Duodenal mucosa (tissue), 2 donors: ENCODE data around the gene HNRNPA0.

Experiments
- H3K27ac ChIP-seq: one replicate; pipeline ENCODE4 v1.7.0; 2013; ENCODE audit warnings: low read depth, low read length
- H3K27me3 ChIP-seq, 2 donors: one replicate each; pipeline ENCODE4 v1.7.0; 2013; ENCODE audit warnings: low read length in 2 of 2, control low read depth in 1 of 2; ENCODE audit not compliant: insufficient read depth in 2 of 2, control insufficient read depth in 1 of 2
- H3K36me3 ChIP-seq, 2 donors: one replicate each; pipeline ENCODE4 v1.7.0; 2013; ENCODE audit warnings: low read length in 2 of 2, control low read depth in 1 of 2; ENCODE audit not compliant: insufficient read depth in 2 of 2, control insufficient read depth in 1 of 2
- H3K4me1 ChIP-seq, 2 donors: one replicate each; pipeline ENCODE4 v1.7.0; 2013; ENCODE audit warnings: low read length in 2 of 2, control low read depth in 1 of 2; ENCODE audit not compliant: insufficient read depth in 2 of 2, control insufficient read depth in 1 of 2
- H3K4me3 ChIP-seq, 2 donors: one replicate each; pipeline ENCODE4 v1.7.0; 2013; ENCODE audit warnings: low read length in 2 of 2, low read depth in 1 of 2
- H3K9ac ChIP-seq, 2 donors: one replicate each; pipeline ENCODE4 v1.7.0; 2013; ENCODE audit warnings: low read length in 2 of 2, low read depth in 1 of 2
- H3K9me3 ChIP-seq, 2 donors: one replicate each; pipeline ENCODE4 v1.7.0; 2013; ENCODE audit warnings: low read length in 2 of 2, control low read depth in 1 of 2; ENCODE audit not compliant: control insufficient read depth in 1 of 2

The HNRNPA0 gene

DNA sequence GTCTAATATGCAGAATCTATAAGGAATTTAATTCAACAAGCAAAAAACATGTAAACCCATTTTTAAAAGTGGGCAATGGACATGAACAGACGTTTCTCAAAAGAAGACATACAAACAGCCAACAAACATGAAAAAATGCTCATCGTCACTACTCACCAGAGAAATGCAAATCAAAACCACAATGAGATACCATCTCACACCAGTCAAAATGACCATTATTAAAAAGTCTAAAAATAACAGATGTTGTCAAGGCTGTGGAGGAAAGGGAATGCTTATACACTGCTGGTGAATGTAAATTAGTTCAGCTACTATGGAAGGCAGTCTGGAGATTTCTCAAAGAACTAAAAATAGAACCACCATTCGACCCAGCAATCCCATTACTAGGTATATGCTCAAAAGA is 15.2 kb downstream of the HNRNPA0 start:
- no peaks in the 10 kb centered on the region for H3K36me3 ChIP-seq
- peaks cover 23 to 28% of the 10 kb centered on the region in 2 donors for H3K4me1 ChIP-seq
- no peak overlapping the region for H3K9ac ChIP-seq
- H3K9me3 ChIP-seq = no peaks in the 10 kb centered on the region
- no peak overlapping the region for H3K4me3 ChIP-seq
- H3K27me3 ChIP-seq = no peaks in the 10 kb centered on the region
- no peak overlapping the region for H3K27ac ChIP-seq

DNA sequence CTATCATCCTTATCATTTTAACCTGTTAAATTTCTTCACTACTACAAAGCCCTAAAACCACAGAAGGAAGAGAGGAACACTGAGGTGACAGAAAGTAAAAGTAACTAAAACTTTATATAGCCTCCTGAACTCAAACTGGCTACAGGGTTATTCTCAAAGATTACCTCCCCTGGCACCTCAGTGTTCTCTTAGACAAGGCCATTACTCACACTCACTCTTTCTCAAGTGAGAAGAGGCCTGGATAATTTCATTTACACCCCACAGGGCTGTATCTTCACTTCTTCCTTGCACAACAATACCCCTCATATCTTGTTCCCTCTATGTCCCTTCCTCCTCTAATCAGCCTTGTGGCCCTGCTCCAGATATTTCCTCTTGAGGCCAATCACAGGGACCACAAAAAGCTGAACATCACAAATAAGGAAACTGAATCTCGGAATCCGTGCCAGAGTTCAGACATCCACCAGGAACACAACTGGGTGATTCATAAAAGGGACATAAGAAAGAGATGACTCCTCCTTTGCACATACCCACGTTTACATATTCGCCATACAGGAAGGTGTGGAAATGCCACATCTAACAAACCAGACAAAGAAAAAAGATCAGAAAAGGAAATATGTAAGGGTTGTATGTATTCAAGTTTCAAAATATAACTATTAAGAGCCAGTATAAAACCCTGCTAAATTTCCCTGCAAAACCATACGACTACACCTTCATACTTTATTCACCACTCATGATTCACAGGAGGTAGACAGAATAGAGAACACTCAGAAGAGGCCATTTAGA is 16.6 kb downstream of the HNRNPA0 start:
- Histone ChIP-seq H3K4me3 (no peak overlapping the region), H3K27me3 (no peaks in the 10 kb centered on the region), H3K4me1 (peaks cover 23 to 28% of the 10 kb centered on the region in 2 donors), H3K9me3 (no peaks in the 10 kb centered on the region), H3K27ac (no peak overlapping the region), H3K36me3 (no peaks in the 10 kb centered on the region), H3K9ac (no peak overlapping the region)

DNA sequence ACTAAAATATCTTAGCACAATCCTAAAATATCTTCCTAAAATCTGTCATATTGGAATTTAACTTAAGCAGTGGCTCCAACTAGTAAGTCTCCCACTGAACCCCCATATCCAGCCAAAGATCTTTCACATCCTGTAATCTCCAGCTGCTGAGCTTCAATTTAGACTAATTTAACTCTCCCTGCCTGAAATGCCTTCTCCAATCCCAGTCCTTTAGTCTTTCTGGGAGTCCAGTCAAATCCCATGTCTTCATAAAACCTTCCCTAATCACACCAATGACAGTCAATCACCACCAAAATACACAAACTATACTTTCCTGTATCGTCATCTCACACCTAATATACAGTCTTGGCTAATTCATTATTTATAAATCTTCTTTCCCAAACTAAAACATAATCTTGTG is 17.7 kb downstream of the HNRNPA0 start:
- peak overlapping the region in 1 of 2 donors; percentile 71 for H3K4me3 ChIP-seq

DNA sequence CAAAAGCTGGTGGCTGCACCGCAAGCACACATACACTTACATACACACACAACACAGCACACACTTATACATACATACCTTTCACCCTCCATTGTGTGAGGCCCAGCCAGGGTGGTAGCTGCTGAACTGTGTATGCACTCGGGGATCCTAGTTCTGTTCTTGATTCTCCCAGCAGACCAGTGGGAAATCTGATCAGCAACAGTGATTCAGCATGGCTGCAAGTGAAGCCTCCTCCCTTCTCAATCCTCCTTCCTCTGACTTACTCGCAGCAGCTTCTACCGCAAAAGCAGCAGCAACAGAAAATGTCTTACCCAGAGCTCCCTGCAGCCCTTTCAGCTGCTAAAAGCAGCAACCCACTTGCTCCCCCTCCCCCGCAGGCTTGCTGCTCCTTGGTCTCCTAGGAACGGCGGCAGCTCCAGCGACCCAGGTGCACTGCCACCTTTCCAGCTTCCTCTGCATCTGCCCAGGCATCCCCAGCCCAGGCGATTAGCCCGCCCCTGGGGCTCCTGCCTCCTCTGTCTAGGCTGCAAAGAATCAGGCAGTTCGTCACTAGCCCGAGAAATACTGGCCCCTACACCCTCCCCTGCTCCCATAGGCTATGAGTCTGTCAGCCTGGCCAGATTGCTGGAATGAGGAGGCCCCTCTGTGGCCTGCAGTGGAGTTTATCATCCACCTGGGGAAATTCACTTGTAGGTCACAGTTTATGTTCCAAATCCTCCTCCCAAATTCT is 18.4 kb downstream of the HNRNPA0 start, which contains the start of gene KLHL3:
TSS of gene KLHL3 (minus strand) at position 535 of the 730 bp plus-strand sequence. CDS start at position 92, 443 bp downstream.
- H3K9ac ChIP-seq = peak within 1 kb of the TSS; percentile 48 to 67
- H3K36me3 ChIP-seq = no peaks in the 10 kb centered on the region
- H3K27me3 ChIP-seq = no peaks in the 10 kb centered on the region
- H3K9me3 ChIP-seq = no peaks in the 10 kb centered on the region
- peak within 1 kb of the TSS; percentile 71 to 86 for H3K4me3 ChIP-seq
- peaks cover 23 to 28% of the 10 kb centered on the region in 2 donors for H3K4me1 ChIP-seq
- no peak within 1 kb of the TSS for H3K27ac ChIP-seq

More for the DNA sequence above, 17.7 kb downstream of the HNRNPA0 start:
- no peak overlapping the region for H3K9ac ChIP-seq
- H3K27ac ChIP-seq = no peak overlapping the region
- H3K4me1 ChIP-seq = peaks cover 23 to 28% of the 10 kb centered on the region in 2 donors
- H3K27me3 ChIP-seq = no peaks in the 10 kb centered on the region
- no peaks in the 10 kb centered on the region for H3K9me3 ChIP-seq
- no peaks in the 10 kb centered on the region for H3K36me3 ChIP-seq

DNA sequence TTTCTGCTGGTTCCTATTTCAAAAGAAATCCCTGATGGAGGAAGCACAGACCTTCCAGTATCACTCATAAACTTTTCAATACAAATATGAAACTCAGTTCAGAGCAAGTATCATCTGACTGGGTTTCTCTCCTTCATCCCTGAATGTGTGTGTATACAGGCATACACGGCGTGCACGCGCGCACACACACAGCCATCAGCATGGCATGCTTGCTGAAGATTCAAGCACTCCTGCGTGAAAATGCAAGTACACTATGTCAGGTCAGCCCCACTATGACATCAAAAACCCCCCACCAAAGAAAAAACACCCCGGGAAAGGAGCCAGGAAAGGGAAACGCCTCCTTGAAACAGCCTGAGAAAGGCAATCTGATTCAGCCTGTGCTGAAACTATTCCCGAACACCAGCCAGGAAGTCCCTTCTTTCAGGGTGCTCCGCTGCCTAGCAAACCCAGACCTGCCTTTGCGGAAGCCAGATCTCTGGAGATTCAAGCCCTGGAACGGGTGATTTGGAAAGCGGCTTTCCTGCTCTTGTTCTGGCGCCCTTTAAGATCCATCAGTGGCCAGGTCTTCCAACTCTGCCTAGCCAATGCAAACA is 19.1 kb downstream of the HNRNPA0 start:
- peak overlapping the region; percentile 48 to 67 for H3K9ac ChIP-seq
- H3K4me3 ChIP-seq = peak overlapping the region; percentile 71 to 86
- no peak overlapping the region for H3K27ac ChIP-seq
- H3K4me1 ChIP-seq = peaks cover 23 to 28% of the 10 kb centered on the region in 2 donors
- H3K36me3 ChIP-seq = no peaks in the 10 kb centered on the region
- H3K9me3 ChIP-seq = no peaks in the 10 kb centered on the region
- no peaks in the 10 kb centered on the region for H3K27me3 ChIP-seq

DNA sequence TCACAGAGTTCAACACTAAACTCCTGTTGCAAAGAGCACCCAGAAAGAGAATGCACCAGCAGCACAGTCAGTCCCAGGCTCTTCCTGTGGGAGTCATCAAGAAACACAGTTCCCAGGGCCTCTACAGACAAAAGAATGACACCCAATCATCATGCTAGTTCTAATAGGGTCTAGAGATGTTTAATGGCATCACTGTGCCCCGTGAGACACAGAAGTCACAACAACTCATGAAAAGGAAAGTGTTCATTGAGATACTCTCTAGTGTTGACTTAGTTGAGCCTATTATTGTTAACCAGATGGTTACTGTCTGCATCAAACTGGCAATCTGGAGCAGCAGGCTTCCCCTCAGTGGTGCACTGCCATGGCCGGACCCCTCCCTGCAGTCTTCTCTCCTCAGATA is 19.8 kb downstream of the HNRNPA0 start:
- H3K4me1 ChIP-seq = peaks cover 23 to 28% of the 10 kb centered on the region in 2 donors
- H3K4me3 ChIP-seq = peak overlapping the region; percentile 71 to 86
- H3K27ac ChIP-seq = no peak overlapping the region
- H3K36me3 ChIP-seq = no peaks in the 10 kb centered on the region
- H3K9ac ChIP-seq = no peak overlapping the region
- H3K27me3 ChIP-seq = no peaks in the 10 kb centered on the region
- no peaks in the 10 kb centered on the region for H3K9me3 ChIP-seq

DNA sequence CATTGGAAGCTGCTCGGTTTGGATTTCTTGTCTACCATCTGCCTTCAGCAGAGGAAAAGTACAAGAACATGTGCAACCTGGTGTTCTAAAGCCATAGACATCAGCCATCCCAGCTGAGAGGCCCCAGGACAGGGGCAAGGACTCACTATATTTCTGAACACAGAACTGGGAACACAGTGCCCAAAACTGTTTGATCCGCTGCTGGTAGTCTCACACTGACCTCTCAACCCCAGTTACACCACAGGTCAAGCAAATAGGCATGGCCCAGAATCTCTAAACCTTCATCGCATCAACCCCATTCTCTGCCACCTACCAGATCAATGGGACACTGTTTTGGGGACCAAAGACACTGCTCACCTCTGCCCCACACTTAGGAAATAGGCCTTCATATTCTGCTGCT is 20.2 kb downstream of the HNRNPA0 start:
- H3K27me3 ChIP-seq = no peaks in the 10 kb centered on the region
- no peak overlapping the region for H3K27ac ChIP-seq
- H3K9ac ChIP-seq = no peak overlapping the region
- no peak overlapping the region for H3K4me3 ChIP-seq
- no peaks in the 10 kb centered on the region for H3K9me3 ChIP-seq
- H3K4me1 ChIP-seq = peaks cover 23 to 28% of the 10 kb centered on the region in 2 donors
- no peaks in the 10 kb centered on the region for H3K36me3 ChIP-seq

DNA sequence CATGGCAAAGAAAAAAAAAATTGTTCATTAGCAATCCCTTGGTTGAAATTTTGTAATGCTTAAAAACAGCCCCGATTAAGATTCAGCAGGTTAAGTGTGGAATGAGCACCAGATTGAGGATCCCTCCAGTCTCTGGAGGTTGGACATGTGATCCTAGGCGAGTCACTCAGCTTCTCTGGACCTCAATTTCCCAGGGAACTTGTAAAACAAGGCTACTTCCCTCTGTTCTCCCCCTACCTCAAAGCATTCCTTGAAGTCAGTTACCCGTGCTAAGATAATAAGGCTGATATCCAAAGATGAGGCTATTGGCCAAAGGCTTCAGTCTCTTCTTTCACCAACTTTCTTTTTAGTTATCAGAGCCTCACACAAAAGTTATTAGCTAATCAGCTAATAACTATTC is 21.2 kb downstream of the HNRNPA0 start:
- H3K4me3 ChIP-seq = no peak overlapping the region
- H3K9ac ChIP-seq = no peak overlapping the region
- H3K4me1 ChIP-seq = peaks cover 23 to 28% of the 10 kb centered on the region in 2 donors

DNA sequence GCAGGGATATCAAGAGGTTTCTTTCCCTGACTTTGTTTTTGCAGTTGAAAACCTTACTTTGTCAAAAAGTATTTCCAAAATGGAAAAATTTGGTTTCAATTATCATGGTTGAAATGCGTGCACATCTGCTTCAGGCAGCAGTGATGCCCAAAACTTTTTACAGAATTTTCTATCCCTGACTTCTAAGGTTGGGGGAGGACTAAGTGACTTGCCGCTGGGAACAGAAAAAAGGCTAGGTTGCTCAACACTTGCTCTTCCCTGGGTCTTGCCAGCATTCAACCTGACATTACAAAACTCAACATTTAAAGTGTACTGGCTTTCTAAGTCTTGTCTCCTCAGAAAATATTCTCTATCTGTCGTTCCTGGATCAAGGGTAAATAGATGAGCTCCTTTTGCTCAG is 23.0 kb downstream of the HNRNPA0 start:
- no peak overlapping the region for H3K27ac ChIP-seq
- peaks cover 15 to 21% of the 10 kb centered on the region in 2 donors for H3K4me1 ChIP-seq
- H3K4me3 ChIP-seq = no peak overlapping the region
- no peaks in the 10 kb centered on the region for H3K27me3 ChIP-seq
- H3K9me3 ChIP-seq = no peaks in the 10 kb centered on the region
- H3K9ac ChIP-seq = no peak overlapping the region
- H3K36me3 ChIP-seq = no peaks in the 10 kb centered on the region

More for the DNA sequence above, 21.2 kb downstream of the HNRNPA0 start:
- Histone ChIP-seq H3K27me3 (no peaks in the 10 kb centered on the region), H3K27ac (no peak overlapping the region), H3K9me3 (no peaks in the 10 kb centered on the region), H3K36me3 (no peaks in the 10 kb centered on the region)

DNA sequence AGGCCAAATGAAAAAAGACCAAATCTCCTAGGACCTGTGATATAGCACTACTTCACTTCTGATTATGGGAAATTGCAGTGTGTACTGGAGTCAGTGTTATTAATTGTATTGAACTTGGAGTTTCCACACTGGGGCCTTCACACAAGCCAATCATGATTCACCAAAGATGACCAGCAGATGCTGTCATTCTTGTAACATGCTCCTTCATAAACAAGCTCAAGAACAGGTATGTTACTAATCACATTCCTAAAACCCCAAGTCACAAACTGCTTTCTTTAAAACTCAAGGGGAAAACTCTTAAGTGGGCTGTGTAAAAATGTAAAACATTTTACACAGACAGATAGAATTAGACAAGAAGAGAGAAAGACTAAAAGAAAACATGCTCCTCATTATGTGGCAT is 23.8 kb downstream of the HNRNPA0 start:
- no peaks in the 10 kb centered on the region for H3K27me3 ChIP-seq
- H3K27ac ChIP-seq = no peak overlapping the region
- H3K36me3 ChIP-seq = no peaks in the 10 kb centered on the region
- peaks cover 6 to 13% of the 10 kb centered on the region in 2 donors for H3K4me1 ChIP-seq
- H3K9me3 ChIP-seq = no peaks in the 10 kb centered on the region
- no peak overlapping the region for H3K4me3 ChIP-seq
- H3K9ac ChIP-seq = no peak overlapping the region
